ENCODE measurements around the gene VEPH1. TPM values are rescaled to one million over a fixed set of nuclear protein-coding genes. Genes with fewer than 3 reads are reported as not detected.

The VEPH1 gene
- total RNA-seq, 1 experiment from 2014 or later: 0.51 TPM

DNA sequence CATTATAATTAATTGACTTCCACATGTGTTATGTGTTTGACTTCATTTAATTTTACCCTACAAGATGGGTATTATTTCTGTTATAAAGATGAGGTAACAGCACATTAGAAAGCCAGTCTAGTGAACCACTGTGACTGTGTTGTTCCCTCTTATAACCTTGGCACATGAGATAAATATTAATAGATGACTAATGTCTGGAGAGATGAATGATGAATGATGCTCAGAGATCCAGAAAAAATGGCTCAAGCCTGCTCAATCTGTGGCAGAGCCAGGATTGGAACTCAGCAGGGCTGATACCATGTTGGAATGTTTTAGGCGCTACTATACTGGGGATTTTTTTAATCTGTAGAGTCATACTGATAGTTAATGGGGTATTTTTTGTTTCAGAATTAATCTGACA, 185.3 kb downstream of the VEPH1 start:
- no peaks in the 10 kb centered on the region for H3K27me3 ChIP-seq (ENCODE audit: control insufficient read depth, insufficient read depth, low read length)

DNA sequence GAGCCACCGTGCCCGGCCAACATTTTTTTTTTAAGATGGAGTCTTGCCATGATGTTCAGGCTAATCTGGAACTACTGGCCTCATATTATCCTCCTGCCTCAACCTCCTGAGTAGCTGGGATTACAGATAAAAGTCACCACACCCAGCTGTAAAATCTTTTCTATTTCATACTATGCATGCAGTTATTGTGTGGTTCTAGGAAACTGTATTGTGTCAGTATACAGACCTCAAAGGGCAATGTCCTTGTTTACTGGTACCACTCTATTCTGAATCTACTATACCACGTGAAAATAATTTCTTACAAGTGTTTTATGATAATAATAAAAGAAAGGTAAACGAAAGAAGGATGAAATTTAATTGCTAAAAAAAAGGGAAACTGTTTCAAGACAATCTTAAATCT, 190.0 kb downstream of the VEPH1 start:
- BruUV-seq (replicated peaks): no TSS peak
- intact Hi-C loops (cut with micrococcal nuclease; ENCODE audit: unreplicated experiment): no loop called here
- POLR2A ChIA-PET: no interaction called here

More for the DNA sequence above, 185.3 kb downstream of the VEPH1 start:
- intact Hi-C loops (cut with micrococcal nuclease; ENCODE audit: unreplicated experiment) (no loop called here), in situ Hi-C loops (cut with HindIII; ENCODE audit: low pct_unique_long_range_greater_than_20kb, low sequenced_read_pairs) (no loop called here)
- H3K9me3 ChIP-seq (ENCODE audit: control insufficient read depth, insufficient read depth, low read depth, low read length): no peaks in the 10 kb centered on the region
- H3K4me3 ChIP-seq (ENCODE audit: low read depth in 2 of 2, low read length in 2 of 2): no peak overlapping the region
- H3K27ac ChIP-seq (ENCODE audit: low read length): no peak overlapping the region
- POLR2A ChIA-PET: no interaction called here
- no peak for DNase-seq (ENCODE audit: low read depth, low spot score)
- no peak for ATAC-seq
- no TSS peak for BruUV-seq (replicated peaks)
- TF ChIP-seq POLR2AphosphoS5 (IDR thresholded peaks at IDR 0.05; ENCODE audit: low read depth, low read length) (no peak), SIN3A (IDR thresholded peaks at IDR 0.05; ENCODE audit: borderline replicate concordance, insufficient read depth, low read depth, low read length) (no peak), TCF7L2 (IDR thresholded peaks at IDR 0.05; ENCODE audit: low read depth, low read length) (no peak)
- TF ChIP-seq, protein P1, sequence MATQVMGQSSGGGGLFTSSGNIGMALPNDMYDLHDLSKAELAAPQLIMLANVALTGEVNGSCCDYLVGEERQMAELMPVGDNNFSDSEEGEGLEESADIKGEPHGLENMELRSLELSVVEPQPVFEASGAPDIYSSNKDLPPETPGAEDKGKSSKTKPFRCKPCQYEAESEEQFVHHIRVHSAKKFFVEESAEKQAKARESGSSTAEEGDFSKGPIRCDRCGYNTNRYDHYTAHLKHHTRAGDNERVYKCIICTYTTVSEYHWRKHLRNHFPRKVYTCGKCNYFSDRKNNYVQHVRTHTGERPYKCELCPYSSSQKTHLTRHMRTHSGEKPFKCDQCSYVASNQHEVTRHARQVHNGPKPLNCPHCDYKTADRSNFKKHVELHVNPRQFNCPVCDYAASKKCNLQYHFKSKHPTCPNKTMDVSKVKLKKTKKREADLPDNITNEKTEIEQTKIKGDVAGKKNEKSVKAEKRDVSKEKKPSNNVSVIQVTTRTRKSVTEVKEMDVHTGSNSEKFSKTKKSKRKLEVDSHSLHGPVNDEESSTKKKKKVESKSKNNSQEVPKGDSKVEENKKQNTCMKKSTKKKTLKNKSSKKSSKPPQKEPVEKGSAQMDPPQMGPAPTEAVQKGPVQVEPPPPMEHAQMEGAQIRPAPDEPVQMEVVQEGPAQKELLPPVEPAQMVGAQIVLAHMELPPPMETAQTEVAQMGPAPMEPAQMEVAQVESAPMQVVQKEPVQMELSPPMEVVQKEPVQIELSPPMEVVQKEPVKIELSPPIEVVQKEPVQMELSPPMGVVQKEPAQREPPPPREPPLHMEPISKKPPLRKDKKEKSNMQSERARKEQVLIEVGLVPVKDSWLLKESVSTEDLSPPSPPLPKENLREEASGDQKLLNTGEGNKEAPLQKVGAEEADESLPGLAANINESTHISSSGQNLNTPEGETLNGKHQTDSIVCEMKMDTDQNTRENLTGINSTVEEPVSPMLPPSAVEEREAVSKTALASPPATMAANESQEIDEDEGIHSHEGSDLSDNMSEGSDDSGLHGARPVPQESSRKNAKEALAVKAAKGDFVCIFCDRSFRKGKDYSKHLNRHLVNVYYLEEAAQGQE (IDR thresholded peaks at IDR 0.05; ENCODE audit: insufficient read depth in 1 of 2, low read depth in 2 of 2, low read length in 1 of 2): no peak
- TF ChIP-seq, protein P2, sequence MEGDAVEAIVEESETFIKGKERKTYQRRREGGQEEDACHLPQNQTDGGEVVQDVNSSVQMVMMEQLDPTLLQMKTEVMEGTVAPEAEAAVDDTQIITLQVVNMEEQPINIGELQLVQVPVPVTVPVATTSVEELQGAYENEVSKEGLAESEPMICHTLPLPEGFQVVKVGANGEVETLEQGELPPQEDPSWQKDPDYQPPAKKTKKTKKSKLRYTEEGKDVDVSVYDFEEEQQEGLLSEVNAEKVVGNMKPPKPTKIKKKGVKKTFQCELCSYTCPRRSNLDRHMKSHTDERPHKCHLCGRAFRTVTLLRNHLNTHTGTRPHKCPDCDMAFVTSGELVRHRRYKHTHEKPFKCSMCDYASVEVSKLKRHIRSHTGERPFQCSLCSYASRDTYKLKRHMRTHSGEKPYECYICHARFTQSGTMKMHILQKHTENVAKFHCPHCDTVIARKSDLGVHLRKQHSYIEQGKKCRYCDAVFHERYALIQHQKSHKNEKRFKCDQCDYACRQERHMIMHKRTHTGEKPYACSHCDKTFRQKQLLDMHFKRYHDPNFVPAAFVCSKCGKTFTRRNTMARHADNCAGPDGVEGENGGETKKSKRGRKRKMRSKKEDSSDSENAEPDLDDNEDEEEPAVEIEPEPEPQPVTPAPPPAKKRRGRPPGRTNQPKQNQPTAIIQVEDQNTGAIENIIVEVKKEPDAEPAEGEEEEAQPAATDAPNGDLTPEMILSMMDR (IDR thresholded peaks at IDR 0.05): no peak
- H3K4me1 ChIP-seq (ENCODE audit: control insufficient read depth, insufficient read depth, low read length): no peaks in the 10 kb centered on the region
- CTCF ChIA-PET: no interaction called here
- no peaks in the 10 kb centered on the region for H3K36me3 ChIP-seq (ENCODE audit: control insufficient read depth, insufficient read depth, low read length)

More for the DNA sequence above, 190.0 kb downstream of the VEPH1 start:
- no peaks in the 10 kb centered on the region for H3K9me3 ChIP-seq (ENCODE audit: control insufficient read depth, insufficient read depth, low read depth, low read length)
- in situ Hi-C loops (cut with HindIII; ENCODE audit: low pct_unique_long_range_greater_than_20kb, low sequenced_read_pairs): no loop called here
- TF ChIP-seq, protein P1 (IDR thresholded peaks at IDR 0.05; ENCODE audit: insufficient read depth in 1 of 2, low read depth in 2 of 2, low read length in 1 of 2): no peak
- no peak overlapping the region; the same call in 1 of the 2 replicates for H3K27ac ChIP-seq (ENCODE audit: low read length)
- H3K4me1 ChIP-seq (ENCODE audit: control insufficient read depth, insufficient read depth, low read length): peaks cover 3% of the 10 kb centered on the region; the same call in 1 of the 2 replicates
- no peaks in the 10 kb centered on the region for H3K27me3 ChIP-seq (ENCODE audit: control insufficient read depth, insufficient read depth, low read length)
- H3K4me3 ChIP-seq (ENCODE audit: low read depth in 2 of 2, low read length in 2 of 2): no peak overlapping the region
- ATAC-seq: no peak
- DNase-seq (ENCODE audit: low read depth, low spot score): no peak
- H3K36me3 ChIP-seq (ENCODE audit: control insufficient read depth, insufficient read depth, low read length): no peaks in the 10 kb centered on the region
- CTCF ChIA-PET: no interaction called here
